Keratinocyte (primary cell): ENCODE measurements around the gene RTN4IP1.

Experiments
- EZH2 ChIP-seq: IDR thresholded peaks from one replicate; pipeline ENCODE4 v1.6.1; 2012; ENCODE audit warnings: inconsistent platforms, mild to moderate bottlenecking, low read length, moderate library complexity
- TF ChIP-seq, protein P1 (sequence below), 3 experiments: IDR thresholded peaks in 1 of 3; conservative IDR thresholded peaks in 1 of 3; optimal IDR thresholded peaks in 1 of 3; 2 replicates in 2 of 3; 3 replicates in 1 of 3; pipeline versions ENCODE3 to v1.5.1; 2011; ENCODE audit warnings: low read length in 3 of 3, mild to moderate bottlenecking in 3 of 3, moderate library complexity in 2 of 3, control low read depth in 1 of 3, inconsistent platforms in 1 of 3; ENCODE audit not compliant: insufficient read depth in 2 of 3; ENCODE audit errors: extremely low read depth in 1 of 3

DNA sequence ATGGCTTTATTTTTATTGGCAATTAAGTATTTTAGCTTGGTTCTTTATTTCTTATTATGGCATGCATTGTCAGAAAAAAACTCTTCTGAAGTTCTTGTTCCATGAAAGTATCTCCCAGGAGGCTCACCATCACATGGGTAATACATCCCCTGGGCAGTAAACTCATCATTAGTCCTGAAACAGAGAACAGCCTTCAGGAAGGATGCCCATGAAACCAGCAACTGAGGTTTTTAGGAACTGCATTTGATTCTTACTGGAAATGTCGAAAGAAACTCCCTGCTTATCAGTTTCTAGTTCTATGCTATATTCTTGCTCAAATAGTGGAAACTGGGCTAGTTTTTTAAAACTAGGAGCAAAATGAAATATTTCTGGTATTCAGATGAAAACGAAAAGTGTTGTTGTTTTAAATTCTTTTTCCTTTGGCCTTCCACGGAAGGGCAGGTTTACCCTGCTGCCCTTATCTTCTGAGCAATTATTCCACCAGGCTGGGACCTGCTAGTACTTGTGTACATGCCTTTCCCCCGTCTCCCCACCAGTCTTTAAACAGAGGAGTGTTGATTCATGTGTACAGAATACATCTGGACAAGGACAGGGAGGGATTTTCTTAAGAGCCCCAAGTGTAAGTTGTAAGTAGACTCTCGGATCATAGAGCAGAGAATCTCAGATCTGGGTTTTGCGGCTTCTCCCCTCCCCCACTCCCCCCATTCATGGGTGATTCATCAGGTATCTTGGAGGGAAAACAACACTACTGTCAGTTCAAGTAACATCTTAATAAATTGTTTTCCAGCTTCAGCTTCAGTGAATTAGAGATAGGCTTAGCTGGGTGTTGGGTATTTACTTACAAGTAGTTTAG lies 81.5 kb downstream of the RTN4IP1 start:
- TF ChIP-seq, protein P1, sequence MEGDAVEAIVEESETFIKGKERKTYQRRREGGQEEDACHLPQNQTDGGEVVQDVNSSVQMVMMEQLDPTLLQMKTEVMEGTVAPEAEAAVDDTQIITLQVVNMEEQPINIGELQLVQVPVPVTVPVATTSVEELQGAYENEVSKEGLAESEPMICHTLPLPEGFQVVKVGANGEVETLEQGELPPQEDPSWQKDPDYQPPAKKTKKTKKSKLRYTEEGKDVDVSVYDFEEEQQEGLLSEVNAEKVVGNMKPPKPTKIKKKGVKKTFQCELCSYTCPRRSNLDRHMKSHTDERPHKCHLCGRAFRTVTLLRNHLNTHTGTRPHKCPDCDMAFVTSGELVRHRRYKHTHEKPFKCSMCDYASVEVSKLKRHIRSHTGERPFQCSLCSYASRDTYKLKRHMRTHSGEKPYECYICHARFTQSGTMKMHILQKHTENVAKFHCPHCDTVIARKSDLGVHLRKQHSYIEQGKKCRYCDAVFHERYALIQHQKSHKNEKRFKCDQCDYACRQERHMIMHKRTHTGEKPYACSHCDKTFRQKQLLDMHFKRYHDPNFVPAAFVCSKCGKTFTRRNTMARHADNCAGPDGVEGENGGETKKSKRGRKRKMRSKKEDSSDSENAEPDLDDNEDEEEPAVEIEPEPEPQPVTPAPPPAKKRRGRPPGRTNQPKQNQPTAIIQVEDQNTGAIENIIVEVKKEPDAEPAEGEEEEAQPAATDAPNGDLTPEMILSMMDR (optimal IDR thresholded peaks at IDR 0.05 in 1 of 3, IDR thresholded peaks at IDR 0.05 in 1 of 3, conservative IDR thresholded peaks at IDR 0.05 in 1 of 3; ENCODE audit: extremely low read depth in 1 of 3, insufficient read depth in 2 of 3, low read length in 3 of 3), result no peak
- TF ChIP-seq EZH2, result no peak
